ENCODE results near the gene ARMC12.
"Not testable (repeated sequence)": the region's sequence is repeated elsewhere in the genome, so short reads cannot be mapped to it uniquely, and the experiment has no call there.

Gene ARMC12

GRCh38 chr6:35736982-35737412 is at the start of gene ARMC12:
ARMC12 (plus strand) TSS chr6:35737032; CDS start chr6:35737109, 77 bp downstream.
- DNase-seq: no peak

GRCh38 chr6:35687658-35688604 is 48.9 kb upstream of the ARMC12 start:
- peak in 8 of 14 donors; percentile 28 to 49 (median 37) for DNase-seq

GRCh38 chr6:35688605-35689322 is 48.1 kb upstream of the ARMC12 start, which contains the start of gene FKBP5:
FKBP5 (minus strand) TSS chr6:35688915; CDS start chr6:35642824, 46,091 bp downstream.
- DNase-seq: peak in 13 of 14 donors; percentile 48 to 90 (median 84)

GRCh38 chr6:35690006-35690405 is 46.8 kb upstream of the ARMC12 start:
- DNase-seq: not testable (repeated sequence)

- DNase-seq: no peak
Measured at GRCh38 chr6:35690484-35690883, 46.3 kb upstream of the ARMC12 start.

GRCh38 chr6:35691027-35691824 is 45.6 kb upstream of the ARMC12 start:
- DNase-seq: peak in 10 of 14 donors; percentile 12 to 66 (median 40)

- no peak for DNase-seq
Measured at GRCh38 chr6:35694462-35694861, 42.4 kb upstream of the ARMC12 start.

GRCh38 chr6:35698430-35698829 is 38.4 kb upstream of the ARMC12 start:
- not testable (repeated sequence) for DNase-seq

GRCh38 chr6:35698858-35699257 is 38.0 kb upstream of the ARMC12 start:
- DNase-seq: no peak

GRCh38 chr6:35703554-35703953 is 33.3 kb upstream of the ARMC12 start:
- no peak for DNase-seq

- DNase-seq: no peak
Measured at GRCh38 chr6:35706468-35706867, 30.4 kb upstream of the ARMC12 start.

GRCh38 chr6:35707714-35708407 is 29.0 kb upstream of the ARMC12 start:
- no peak for DNase-seq

GRCh38 chr6:35708585-35708984 is 28.2 kb upstream of the ARMC12 start:
- no peak for DNase-seq

- no peak for DNase-seq
Measured at GRCh38 chr6:35710241-35710847, 26.5 kb upstream of the ARMC12 start.

GRCh38 chr6:35711731-35712130 is 25.1 kb upstream of the ARMC12 start:
- no peak for DNase-seq

GRCh38 chr6:35713006-35713767 is 23.6 kb upstream of the ARMC12 start:
- no peak for DNase-seq

- DNase-seq: no peak
Measured at GRCh38 chr6:35716798-35717197, 20.0 kb upstream of the ARMC12 start.

GRCh38 chr6:35717449-35718374 is 19.1 kb upstream of the ARMC12 start:
- no peak for DNase-seq

GRCh38 chr6:35718375-35718736 is 18.5 kb upstream of the ARMC12 start:
- DNase-seq: no peak
